ENCODE measurements around the gene SUPV3L1. TPM values are rescaled to one million over a fixed set of nuclear protein-coding genes. Genes with fewer than 3 reads are reported as not detected.

Gene SUPV3L1
- total and polyA plus RNA-seq, 9 of the 15 experiments (the other 6 are each of a cell fraction or from before 2014, with no cell fraction given): 45.2 to 156 (median 92.6) TPM

DNA sequence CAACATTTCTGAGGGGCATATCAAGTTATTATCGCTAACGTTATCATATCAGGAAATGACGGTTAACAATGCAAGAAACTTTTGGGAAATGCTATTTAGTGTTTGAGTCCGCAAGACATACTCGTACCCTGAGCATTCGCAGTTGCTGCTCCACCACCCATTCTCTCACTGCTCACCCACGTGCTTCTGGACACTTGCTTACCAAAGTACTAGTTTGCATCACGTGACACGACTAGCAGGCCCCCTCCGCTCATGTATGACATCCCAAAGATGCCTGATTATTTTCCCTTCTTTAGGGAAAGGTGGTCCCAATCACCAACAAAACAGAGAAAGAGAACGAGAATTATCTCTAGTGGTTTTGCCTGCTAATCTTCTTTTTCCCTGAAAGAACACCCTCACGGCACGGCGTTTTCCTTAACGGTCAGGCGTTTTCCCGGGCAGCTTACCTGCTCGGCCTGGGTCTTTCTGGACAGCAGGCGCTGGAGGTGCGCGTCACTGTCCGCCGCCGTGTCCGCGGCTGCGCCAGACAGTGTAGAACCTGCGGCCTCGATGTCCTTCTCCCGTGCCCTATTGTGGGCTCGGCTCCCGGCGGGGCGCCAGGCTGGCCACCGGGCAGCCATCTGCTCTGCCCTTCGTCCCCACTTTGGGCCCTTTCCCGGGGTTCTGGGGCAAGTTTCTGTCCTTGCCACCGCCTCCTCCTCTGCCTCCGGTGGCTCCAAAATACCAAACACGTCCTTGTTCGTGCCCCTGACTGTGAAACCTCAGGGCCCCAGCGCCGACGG is at the start of gene SUPV3L1 (continued):
- TF ChIP-seq EP300 (IDR thresholded peaks at IDR 0.05; ENCODE audit: low read length) (no peak; the same call in none of the 2 replicates), TARDBP (IDR thresholded peaks at IDR 0.05) (no peak), HOXB6 (CRISPR knock-in tag; IDR thresholded peaks at IDR 0.05; ENCODE audit: borderline replicate concordance) (no peak), ZNF316 (IDR thresholded peaks at IDR 0.05) (no peak), NCOA1 (IDR thresholded peaks at IDR 0.05; ENCODE audit: low read depth) (no peak), CBFA2T2 (conservative IDR thresholded peaks at IDR 0.05) (peak; percentile 99), NCOA2 (IDR thresholded peaks at IDR 0.05; ENCODE audit: partially characterized antibody in 2 of 2) (peak in 1 of 2 experiments; percentile 99), POU5F1 (IDR thresholded peaks at IDR 0.05; ENCODE audit: borderline replicate concordance, low read depth, low read length, partially characterized antibody) (peak; percentile 59), SIRT6 (IDR thresholded peaks at IDR 0.05; ENCODE audit: low read depth, low read length) (no peak), NFE2L1 (tag; IDR thresholded peaks at IDR 0.05; ENCODE audit: borderline replicate concordance, low read depth) (no peak), SAFB (IDR thresholded peaks at IDR 0.05; ENCODE audit: borderline replicate concordance, low read depth, low read length) (no peak), ATF1 (CRISPR knock-in tag; IDR thresholded peaks at IDR 0.05) (peak; percentile 96), ATF1 (tag; IDR thresholded peaks at IDR 0.05) (peak; percentile 100), ZNF263 (CRISPR knock-in tag; IDR thresholded peaks at IDR 0.05; ENCODE audit: borderline replicate concordance) (no peak), ZNF212 (CRISPR knock-in tag; IDR thresholded peaks at IDR 0.05) (no peak), MTA2 (IDR thresholded peaks at IDR 0.05; ENCODE audit: low read depth) (0 out of 2 replicates have a peak, but pooled peaks have one; percentile 7), HDAC2 (IDR thresholded peaks at IDR 0.05) (peak; percentile 96), TFAM (CRISPR knock-in tag; conservative IDR thresholded peaks at IDR 0.05) (no peak), RUNX1 (IDR thresholded peaks at IDR 0.05; ENCODE audit: low read depth) (peak; percentile 83; the same call in 1 of the 2 replicates)
- TF ChIP-seq, protein P1, sequence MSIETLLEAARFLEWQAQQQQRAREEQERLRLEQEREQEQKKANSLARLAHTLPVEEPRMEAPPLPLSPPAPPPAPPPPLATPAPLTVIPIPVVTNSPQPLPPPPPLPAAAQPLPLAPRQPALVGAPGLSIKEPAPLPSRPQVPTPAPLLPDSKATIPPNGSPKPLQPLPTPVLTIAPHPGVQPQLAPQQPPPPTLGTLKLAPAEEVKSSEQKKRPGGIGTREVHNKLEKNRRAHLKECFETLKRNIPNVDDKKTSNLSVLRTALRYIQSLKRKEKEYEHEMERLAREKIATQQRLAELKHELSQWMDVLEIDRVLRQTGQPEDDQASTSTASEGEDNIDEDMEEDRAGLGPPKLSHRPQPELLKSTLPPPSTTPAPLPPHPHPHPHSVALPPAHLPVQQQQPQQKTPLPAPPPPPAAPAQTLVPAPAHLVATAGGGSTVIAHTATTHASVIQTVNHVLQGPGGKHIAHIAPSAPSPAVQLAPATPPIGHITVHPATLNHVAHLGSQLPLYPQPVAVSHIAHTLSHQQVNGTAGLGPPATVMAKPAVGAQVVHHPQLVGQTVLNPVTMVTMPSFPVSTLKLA (conservative IDR thresholded peaks at IDR 0.05): peak; percentile 100
- TF ChIP-seq, protein P2, sequence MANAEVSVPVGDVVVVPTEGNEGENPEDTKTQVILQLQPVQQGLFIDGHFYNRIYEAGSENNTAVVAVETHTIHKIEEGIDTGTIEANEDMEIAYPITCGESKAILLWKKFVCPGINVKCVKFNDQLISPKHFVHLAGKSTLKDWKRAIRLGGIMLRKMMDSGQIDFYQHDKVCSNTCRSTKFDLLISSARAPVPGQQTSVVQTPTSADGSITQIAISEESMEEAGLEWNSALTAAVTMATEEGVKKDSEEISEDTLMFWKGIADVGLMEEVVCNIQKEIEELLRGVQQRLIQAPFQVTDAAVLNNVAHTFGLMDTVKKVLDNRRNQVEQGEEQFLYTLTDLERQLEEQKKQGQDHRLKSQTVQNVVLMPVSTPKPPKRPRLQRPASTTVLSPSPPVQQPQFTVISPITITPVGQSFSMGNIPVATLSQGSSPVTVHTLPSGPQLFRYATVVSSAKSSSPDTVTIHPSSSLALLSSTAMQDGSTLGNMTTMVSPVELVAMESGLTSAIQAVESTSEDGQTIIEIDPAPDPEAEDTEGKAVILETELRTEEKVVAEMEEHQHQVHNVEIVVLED (CRISPR knock-in tag; IDR thresholded peaks at IDR 0.05): peak; percentile 64
- TF ChIP-seq, protein P3, sequence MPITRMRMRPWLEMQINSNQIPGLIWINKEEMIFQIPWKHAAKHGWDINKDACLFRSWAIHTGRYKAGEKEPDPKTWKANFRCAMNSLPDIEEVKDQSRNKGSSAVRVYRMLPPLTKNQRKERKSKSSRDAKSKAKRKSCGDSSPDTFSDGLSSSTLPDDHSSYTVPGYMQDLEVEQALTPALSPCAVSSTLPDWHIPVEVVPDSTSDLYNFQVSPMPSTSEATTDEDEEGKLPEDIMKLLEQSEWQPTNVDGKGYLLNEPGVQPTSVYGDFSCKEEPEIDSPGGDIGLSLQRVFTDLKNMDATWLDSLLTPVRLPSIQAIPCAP (CRISPR knock-in tag; IDR thresholded peaks at IDR 0.05; ENCODE audit: borderline replicate concordance): 0 out of 2 replicates have a peak, but pooled peaks have one; percentile 63
- TF ChIP-seq, protein P4, sequence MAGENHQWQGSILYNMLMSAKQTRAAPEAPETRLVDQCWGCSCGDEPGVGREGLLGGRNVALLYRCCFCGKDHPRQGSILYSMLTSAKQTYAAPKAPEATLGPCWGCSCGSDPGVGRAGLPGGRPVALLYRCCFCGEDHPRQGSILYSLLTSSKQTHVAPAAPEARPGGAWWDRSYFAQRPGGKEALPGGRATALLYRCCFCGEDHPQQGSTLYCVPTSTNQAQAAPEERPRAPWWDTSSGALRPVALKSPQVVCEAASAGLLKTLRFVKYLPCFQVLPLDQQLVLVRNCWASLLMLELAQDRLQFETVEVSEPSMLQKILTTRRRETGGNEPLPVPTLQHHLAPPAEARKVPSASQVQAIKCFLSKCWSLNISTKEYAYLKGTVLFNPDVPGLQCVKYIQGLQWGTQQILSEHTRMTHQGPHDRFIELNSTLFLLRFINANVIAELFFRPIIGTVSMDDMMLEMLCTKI (IDR thresholded peaks at IDR 0.05; ENCODE audit: partially characterized antibody): no peak
- TF ChIP-seq, protein P5, sequence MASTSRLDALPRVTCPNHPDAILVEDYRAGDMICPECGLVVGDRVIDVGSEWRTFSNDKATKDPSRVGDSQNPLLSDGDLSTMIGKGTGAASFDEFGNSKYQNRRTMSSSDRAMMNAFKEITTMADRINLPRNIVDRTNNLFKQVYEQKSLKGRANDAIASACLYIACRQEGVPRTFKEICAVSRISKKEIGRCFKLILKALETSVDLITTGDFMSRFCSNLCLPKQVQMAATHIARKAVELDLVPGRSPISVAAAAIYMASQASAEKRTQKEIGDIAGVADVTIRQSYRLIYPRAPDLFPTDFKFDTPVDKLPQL (IDR thresholded peaks at IDR 0.05; ENCODE audit: extremely low read depth, insufficient read length): no peak

Data from K562 (cell line).